ENCODE measurements around the gene MINDY4.

MINDY4 gene

GRCh38 chr7:30741289-30741688 is 29.9 kb upstream of the MINDY4 start:
- H2AFZ ChIP-seq (ENCODE audit: low read depth): no peak overlapping the region
- H4K20me1 ChIP-seq (ENCODE audit: insufficient read depth): no peaks in the 10 kb centered on the region
- no peaks in the 10 kb centered on the region for H3K27me3 ChIP-seq (ENCODE audit: insufficient read depth, low read depth)
- H3K4me2 ChIP-seq: no peak overlapping the region
- no peak overlapping the region for H3K4me3 ChIP-seq (IDR thresholded peaks at IDR 0.05; ENCODE audit: insufficient read depth, low read depth, low read length)
- H3K9ac ChIP-seq: no peak overlapping the region
- H3K36me3 ChIP-seq (ENCODE audit: insufficient read depth): no peaks in the 10 kb centered on the region
- no peaks in the 10 kb centered on the region for H3K79me2 ChIP-seq (ENCODE audit: insufficient read depth, low read depth)
- H3K4me1 ChIP-seq (ENCODE audit: low read depth, poor library complexity, severe bottlenecking): no peaks in the 10 kb centered on the region
- TF ChIP-seq CTCF (conservative IDR thresholded peaks at IDR 0.05; ENCODE audit: low read depth, low read length): no peak
- no peak overlapping the region for H3K27ac ChIP-seq

- Histone ChIP-seq H4K20me1 (ENCODE audit: insufficient read depth) (no peaks in the 10 kb centered on the region), H3K4me2 (no peak overlapping the region), H3K27me3 (ENCODE audit: insufficient read depth, low read depth) (no peaks in the 10 kb centered on the region), H3K4me3 (IDR thresholded peaks at IDR 0.05; ENCODE audit: insufficient read depth, low read depth, low read length) (no peak overlapping the region), H3K27ac (no peak overlapping the region), H2AFZ (ENCODE audit: low read depth) (no peak overlapping the region), H3K36me3 (ENCODE audit: insufficient read depth) (no peaks in the 10 kb centered on the region), H3K79me2 (ENCODE audit: insufficient read depth, low read depth) (no peaks in the 10 kb centered on the region), H3K4me1 (ENCODE audit: low read depth, poor library complexity, severe bottlenecking) (no peaks in the 10 kb centered on the region), H3K9ac (no peak overlapping the region)
- no peak for TF ChIP-seq CTCF (conservative IDR thresholded peaks at IDR 0.05; ENCODE audit: low read depth, low read length)
These were observed 27.7 kb upstream of the MINDY4 start for GRCh38 chr7:30743371-30744074.

- no peaks in the 10 kb centered on the region for H4K20me1 ChIP-seq (ENCODE audit: insufficient read depth)
- no peak overlapping the region for H3K4me2 ChIP-seq
- no peak overlapping the region for H2AFZ ChIP-seq (ENCODE audit: low read depth)
- H3K79me2 ChIP-seq (ENCODE audit: insufficient read depth, low read depth): no peaks in the 10 kb centered on the region
- H3K27me3 ChIP-seq (ENCODE audit: insufficient read depth, low read depth): no peaks in the 10 kb centered on the region
- no peak overlapping the region for H3K9ac ChIP-seq
- no peaks in the 10 kb centered on the region for H3K4me1 ChIP-seq (ENCODE audit: low read depth, poor library complexity, severe bottlenecking)
- no peak overlapping the region for H3K27ac ChIP-seq
- TF ChIP-seq CTCF (conservative IDR thresholded peaks at IDR 0.05; ENCODE audit: low read depth, low read length): no peak
- H3K4me3 ChIP-seq (IDR thresholded peaks at IDR 0.05; ENCODE audit: insufficient read depth, low read depth, low read length): no peak overlapping the region
- no peaks in the 10 kb centered on the region for H3K36me3 ChIP-seq (ENCODE audit: insufficient read depth)
These were observed 27.2 kb upstream of the MINDY4 start for GRCh38 chr7:30744075-30744417.

GRCh38 chr7:30745261-30745941 is 25.8 kb upstream of the MINDY4 start:
- no peak overlapping the region for H3K9ac ChIP-seq
- no peaks in the 10 kb centered on the region for H3K79me2 ChIP-seq (ENCODE audit: insufficient read depth, low read depth)
- H2AFZ ChIP-seq (ENCODE audit: low read depth): no peak overlapping the region
- H3K4me3 ChIP-seq (IDR thresholded peaks at IDR 0.05; ENCODE audit: insufficient read depth, low read depth, low read length): no peak overlapping the region
- H3K4me2 ChIP-seq: no peak overlapping the region
- no peaks in the 10 kb centered on the region for H3K27me3 ChIP-seq (ENCODE audit: insufficient read depth, low read depth)
- H3K36me3 ChIP-seq (ENCODE audit: insufficient read depth): no peaks in the 10 kb centered on the region
- H4K20me1 ChIP-seq (ENCODE audit: insufficient read depth): no peaks in the 10 kb centered on the region
- no peaks in the 10 kb centered on the region for H3K4me1 ChIP-seq (ENCODE audit: low read depth, poor library complexity, severe bottlenecking)
- TF ChIP-seq CTCF (conservative IDR thresholded peaks at IDR 0.05; ENCODE audit: low read depth, low read length): no peak
- H3K27ac ChIP-seq: no peak overlapping the region

Measured in KMS-11 (cell line).